Measurements from ENCODE around the gene SRGAP1. TPM values are rescaled to one million over a fixed set of nuclear protein-coding genes. Genes with fewer than 3 reads are reported as not detected.
"Not testable (repeated sequence)": the region's sequence is repeated elsewhere in the genome, so short reads cannot be mapped to it uniquely, and the experiment has no call there.

The SRGAP1 gene
- total and polyA plus RNA-seq, 2 experiments from 2014 or later, result 9.2 to 10.8 TPM

- H3K4me2 ChIP-seq, result no peak overlapping the region
- no peak for DNase-seq (ENCODE audit: low spot score)
- H4K20me1 ChIP-seq (ENCODE audit: insufficient read depth, poor library complexity, severe bottlenecking), result no peaks in the 10 kb centered on the region
- H2AFZ ChIP-seq, result no peak overlapping the region
- no peaks in the 10 kb centered on the region for H3K27me3 ChIP-seq
- no peaks in the 10 kb centered on the region for H3K36me3 ChIP-seq (replicated peaks; ENCODE audit: insufficient read depth, low read depth)
- H3K4me3 ChIP-seq, result no peak overlapping the region
- WGBS (ENCODE audit: low lambda C conversion rate, missing lambda C conversion rate), result 62% methylated on average over 5 of the region's 5 CpGs
- TF ChIP-seq CTCF (IDR thresholded peaks at IDR 0.05; ENCODE audit: poor library complexity) (no peak), EZH2phosphoT487 (IDR thresholded peaks at IDR 0.05; ENCODE audit: low read depth, severe bottlenecking, unreplicated experiment) (no peak), EZH2 (IDR thresholded peaks at IDR 0.05; ENCODE audit: borderline replicate concordance) (no peak)
- H3K9me3 ChIP-seq (ENCODE audit: low read depth), result no peaks in the 10 kb centered on the region
- H3K27ac ChIP-seq, result no peak overlapping the region
- H3K79me2 ChIP-seq, result no peaks in the 10 kb centered on the region
- no peaks in the 10 kb centered on the region for H3K4me1 ChIP-seq (ENCODE audit: insufficient read depth)
- no peaks in the 10 kb centered on the region for H3K9me2 ChIP-seq (replicated peaks; ENCODE audit: insufficient read depth)
Measured at GRCh38 chr12:64016521-64016920, 172.0 kb downstream of the SRGAP1 start.

GRCh38 chr12:64018116-64018515 lies 173.6 kb downstream of the SRGAP1 start:
- not testable (repeated sequence) for H3K27ac ChIP-seq; H3K27me3 ChIP-seq; DNase-seq (ENCODE audit: low spot score); H3K4me1 ChIP-seq (ENCODE audit: insufficient read depth); H3K9me2 ChIP-seq (replicated peaks; ENCODE audit: insufficient read depth); H3K36me3 ChIP-seq (replicated peaks; ENCODE audit: insufficient read depth, low read depth); H3K79me2 ChIP-seq; H4K20me1 ChIP-seq (ENCODE audit: insufficient read depth, poor library complexity, severe bottlenecking); H3K4me2 ChIP-seq; H3K4me3 ChIP-seq; H2AFZ ChIP-seq; H3K9me3 ChIP-seq (ENCODE audit: low read depth)
- 71% methylated on average over 8 of the region's 8 CpGs for WGBS (ENCODE audit: low lambda C conversion rate, missing lambda C conversion rate)

DNA sequence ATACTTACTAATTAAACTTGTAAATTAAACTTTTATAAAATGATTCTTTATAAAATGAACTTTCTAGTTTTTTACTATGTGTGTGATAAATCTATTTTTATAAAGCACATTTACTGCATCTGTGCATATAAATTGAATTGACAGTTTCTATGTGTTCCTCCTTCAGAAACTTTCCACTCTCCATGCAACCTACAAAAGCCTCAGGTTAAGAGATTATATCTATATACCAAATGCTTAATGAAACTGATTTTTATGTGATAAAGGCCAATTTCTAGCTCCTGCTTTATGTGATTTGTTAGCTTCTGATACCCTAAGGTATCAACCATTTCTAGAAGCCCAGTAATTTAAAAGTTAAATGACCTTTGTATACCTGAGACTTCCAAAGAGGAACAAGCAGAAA lies 174.0 kb downstream of the SRGAP1 start:
- TF ChIP-seq EZH2 (IDR thresholded peaks at IDR 0.05; ENCODE audit: borderline replicate concordance) (no peak), EZH2phosphoT487 (IDR thresholded peaks at IDR 0.05; ENCODE audit: low read depth, severe bottlenecking, unreplicated experiment) (no peak), CTCF (IDR thresholded peaks at IDR 0.05; ENCODE audit: poor library complexity) (no peak)
- Histone ChIP-seq H3K79me2 (no peaks in the 10 kb centered on the region), H2AFZ (no peak overlapping the region)

GRCh38 chr12:64019101-64019500 lies 174.6 kb downstream of the SRGAP1 start:
- Histone ChIP-seq H3K4me2 (no peak overlapping the region), H3K27me3 (no peaks in the 10 kb centered on the region), H3K9me2 (replicated peaks; ENCODE audit: insufficient read depth) (no peaks in the 10 kb centered on the region), H3K4me3 (no peak overlapping the region), H3K4me1 (ENCODE audit: insufficient read depth) (no peaks in the 10 kb centered on the region), H4K20me1 (ENCODE audit: insufficient read depth, poor library complexity, severe bottlenecking) (no peaks in the 10 kb centered on the region), H3K9me3 (ENCODE audit: low read depth) (no peaks in the 10 kb centered on the region), H3K36me3 (replicated peaks; ENCODE audit: insufficient read depth, low read depth) (no peaks in the 10 kb centered on the region), H3K27ac (no peak overlapping the region), H3K79me2 (no peaks in the 10 kb centered on the region), H2AFZ (no peak overlapping the region)
- TF ChIP-seq CTCF (IDR thresholded peaks at IDR 0.05; ENCODE audit: poor library complexity) (no peak), EZH2 (IDR thresholded peaks at IDR 0.05; ENCODE audit: borderline replicate concordance) (no peak), EZH2phosphoT487 (IDR thresholded peaks at IDR 0.05; ENCODE audit: low read depth, severe bottlenecking, unreplicated experiment) (no peak)
- DNase-seq (ENCODE audit: low spot score), result no peak
- WGBS (ENCODE audit: low lambda C conversion rate, missing lambda C conversion rate), result 84% methylated on average over 2 of the region's 2 CpGs

More for the DNA sequence above, 174.0 kb downstream of the SRGAP1 start:
- no peaks in the 10 kb centered on the region for H3K4me1 ChIP-seq (ENCODE audit: insufficient read depth)
- no peak overlapping the region for H3K27ac ChIP-seq
- no peaks in the 10 kb centered on the region for H3K9me3 ChIP-seq (ENCODE audit: low read depth)
- no peaks in the 10 kb centered on the region for H4K20me1 ChIP-seq (ENCODE audit: insufficient read depth, poor library complexity, severe bottlenecking)
- H3K9me2 ChIP-seq (replicated peaks; ENCODE audit: insufficient read depth), result no peaks in the 10 kb centered on the region
- no peak overlapping the region for H3K4me2 ChIP-seq
- H3K4me3 ChIP-seq, result no peak overlapping the region
- H3K27me3 ChIP-seq, result no peaks in the 10 kb centered on the region
- DNase-seq (ENCODE audit: low spot score), result no peak
- H3K36me3 ChIP-seq (replicated peaks; ENCODE audit: insufficient read depth, low read depth), result no peaks in the 10 kb centered on the region
